ENCODE data around the gene SGCA. TPM values are rescaled to one million over a fixed set of nuclear protein-coding genes. Genes with fewer than 3 reads are reported as not detected.

SGCA gene
- total and polyA plus RNA-seq, 9 of the 15 experiments (the other 6 are each of a cell fraction or from before 2014, with no cell fraction given), result not detected

- no peak for TF ChIP-seq RREB1 (CRISPR knock-in tag; IDR thresholded peaks at IDR 0.05)
- no peak for TF ChIP-seq SMAD3 (CRISPR knock-in tag; conservative IDR thresholded peaks at IDR 0.05)
- TF ChIP-seq ILK (tag; IDR thresholded peaks at IDR 0.05; ENCODE audit: borderline replicate concordance, low read depth), result no peak
- no peak for TF ChIP-seq ZNF280A (IDR thresholded peaks at IDR 0.05; ENCODE audit: low read depth, partially characterized antibody)
- TF ChIP-seq CBX1 (IDR thresholded peaks at IDR 0.05; ENCODE audit: low read depth), result no peak
- TF ChIP-seq CREB1 (IDR thresholded peaks at IDR 0.05), result no peak
- TF ChIP-seq CREB1 (CRISPR knock-in tag; IDR thresholded peaks at IDR 0.05), result no peak
- no peak for TF ChIP-seq ZNF318 (IDR thresholded peaks at IDR 0.05; ENCODE audit: borderline replicate concordance in 1 of 2, low read depth in 1 of 2)
- TF ChIP-seq SPI1 (IDR thresholded peaks at IDR 0.05; ENCODE audit: borderline replicate concordance, low read depth, low read length), result no peak
Measured at GRCh38 chr17:50203086-50203485, 37.3 kb downstream of the SGCA start (continued).
